HL-60 (cell line): ENCODE results near the gene ARHGEF4.

ENCODE experiments used
- CTCF ChIP-seq: IDR thresholded peaks from one replicate; pipeline ENCODE4 v1.5.1; 2011; ENCODE audit warnings: low read length, control low read depth, inconsistent platforms; ENCODE audit not compliant: insufficient read depth
- GABPA ChIP-seq: IDR thresholded peaks from 2 replicates; pipeline ENCODE4 v1.6.1; 2012; ENCODE audit warnings: low read depth
- POLR2AphosphoS5 ChIP-seq: IDR thresholded peaks from 2 replicates; pipeline ENCODE4 v1.6.1; 2012; ENCODE audit warnings: low read depth
- SPI1 ChIP-seq: IDR thresholded peaks from 2 replicates; pipeline ENCODE4 v1.6.1; 2012; ENCODE audit warnings: low read depth, mild to moderate bottlenecking, borderline replicate concordance
- TF ChIP-seq, protein P1 (sequence below): IDR thresholded peaks from 2 replicates; pipeline ENCODE4 v1.6.1; 2012; ENCODE audit warnings: low read depth; ENCODE audit not compliant: insufficient replicate concordance

GRCh38 chr2:130850788-130851623, 14.3 kb downstream of the ARHGEF4 start:
- TF ChIP-seq CTCF, result no peak
- no peak for TF ChIP-seq POLR2AphosphoS5
- TF ChIP-seq, protein P1, sequence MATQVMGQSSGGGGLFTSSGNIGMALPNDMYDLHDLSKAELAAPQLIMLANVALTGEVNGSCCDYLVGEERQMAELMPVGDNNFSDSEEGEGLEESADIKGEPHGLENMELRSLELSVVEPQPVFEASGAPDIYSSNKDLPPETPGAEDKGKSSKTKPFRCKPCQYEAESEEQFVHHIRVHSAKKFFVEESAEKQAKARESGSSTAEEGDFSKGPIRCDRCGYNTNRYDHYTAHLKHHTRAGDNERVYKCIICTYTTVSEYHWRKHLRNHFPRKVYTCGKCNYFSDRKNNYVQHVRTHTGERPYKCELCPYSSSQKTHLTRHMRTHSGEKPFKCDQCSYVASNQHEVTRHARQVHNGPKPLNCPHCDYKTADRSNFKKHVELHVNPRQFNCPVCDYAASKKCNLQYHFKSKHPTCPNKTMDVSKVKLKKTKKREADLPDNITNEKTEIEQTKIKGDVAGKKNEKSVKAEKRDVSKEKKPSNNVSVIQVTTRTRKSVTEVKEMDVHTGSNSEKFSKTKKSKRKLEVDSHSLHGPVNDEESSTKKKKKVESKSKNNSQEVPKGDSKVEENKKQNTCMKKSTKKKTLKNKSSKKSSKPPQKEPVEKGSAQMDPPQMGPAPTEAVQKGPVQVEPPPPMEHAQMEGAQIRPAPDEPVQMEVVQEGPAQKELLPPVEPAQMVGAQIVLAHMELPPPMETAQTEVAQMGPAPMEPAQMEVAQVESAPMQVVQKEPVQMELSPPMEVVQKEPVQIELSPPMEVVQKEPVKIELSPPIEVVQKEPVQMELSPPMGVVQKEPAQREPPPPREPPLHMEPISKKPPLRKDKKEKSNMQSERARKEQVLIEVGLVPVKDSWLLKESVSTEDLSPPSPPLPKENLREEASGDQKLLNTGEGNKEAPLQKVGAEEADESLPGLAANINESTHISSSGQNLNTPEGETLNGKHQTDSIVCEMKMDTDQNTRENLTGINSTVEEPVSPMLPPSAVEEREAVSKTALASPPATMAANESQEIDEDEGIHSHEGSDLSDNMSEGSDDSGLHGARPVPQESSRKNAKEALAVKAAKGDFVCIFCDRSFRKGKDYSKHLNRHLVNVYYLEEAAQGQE, result no peak
- no peak for TF ChIP-seq GABPA
- TF ChIP-seq SPI1, result no peak
